ENCODE data around the gene S100A13. TPM values are rescaled to one million over a fixed set of nuclear protein-coding genes. Genes with fewer than 3 reads are reported as not detected.

Gene S100A13
- total RNA-seq, 2 experiments from 2014 or later: 8.1 to 9.4 TPM

DNA sequence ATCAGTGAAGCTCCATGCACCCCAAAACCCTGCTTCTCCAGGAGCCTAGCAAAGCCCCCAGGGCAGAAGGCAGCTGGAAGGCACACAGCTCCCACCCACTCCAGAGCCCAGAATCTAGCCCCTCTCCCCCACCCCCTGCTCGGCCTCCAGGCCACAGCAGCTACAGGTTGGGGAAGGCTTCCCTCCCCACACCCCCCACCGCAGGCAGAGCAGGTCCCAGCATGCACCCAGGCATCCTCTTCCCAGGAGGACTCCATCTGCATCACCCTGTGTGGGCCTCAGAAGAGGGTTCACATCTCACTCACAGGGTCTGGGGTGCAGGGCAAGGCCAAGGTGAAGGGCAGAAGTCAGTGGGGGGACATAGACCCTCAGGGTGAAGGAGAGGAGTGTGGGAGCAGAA lies 11.9 kb downstream of the S100A13 start:
- ATAC-seq: no peak
- TF ChIP-seq, protein P1, sequence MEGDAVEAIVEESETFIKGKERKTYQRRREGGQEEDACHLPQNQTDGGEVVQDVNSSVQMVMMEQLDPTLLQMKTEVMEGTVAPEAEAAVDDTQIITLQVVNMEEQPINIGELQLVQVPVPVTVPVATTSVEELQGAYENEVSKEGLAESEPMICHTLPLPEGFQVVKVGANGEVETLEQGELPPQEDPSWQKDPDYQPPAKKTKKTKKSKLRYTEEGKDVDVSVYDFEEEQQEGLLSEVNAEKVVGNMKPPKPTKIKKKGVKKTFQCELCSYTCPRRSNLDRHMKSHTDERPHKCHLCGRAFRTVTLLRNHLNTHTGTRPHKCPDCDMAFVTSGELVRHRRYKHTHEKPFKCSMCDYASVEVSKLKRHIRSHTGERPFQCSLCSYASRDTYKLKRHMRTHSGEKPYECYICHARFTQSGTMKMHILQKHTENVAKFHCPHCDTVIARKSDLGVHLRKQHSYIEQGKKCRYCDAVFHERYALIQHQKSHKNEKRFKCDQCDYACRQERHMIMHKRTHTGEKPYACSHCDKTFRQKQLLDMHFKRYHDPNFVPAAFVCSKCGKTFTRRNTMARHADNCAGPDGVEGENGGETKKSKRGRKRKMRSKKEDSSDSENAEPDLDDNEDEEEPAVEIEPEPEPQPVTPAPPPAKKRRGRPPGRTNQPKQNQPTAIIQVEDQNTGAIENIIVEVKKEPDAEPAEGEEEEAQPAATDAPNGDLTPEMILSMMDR (IDR thresholded peaks at IDR 0.05): no peak
- H3K9me3 Mint-ChIP-seq: no peaks in the 10 kb centered on the region
- no peaks in the 10 kb centered on the region for H3K36me3 Mint-ChIP-seq (ENCODE audit: low read depth)
- ChIA-PET POLR2A (no interaction called here), CTCF (interaction anchor here (1.3 to 8.0 kb wide), 8 partner anchors 10 to 105 kb away, joined by 3 to 88 read pairs (median 6); partner anchors contain the start of genes S100A1 and S100A13)
- H3K4me1 Mint-ChIP-seq (ENCODE audit: low read depth): peaks cover 5% of the 10 kb centered on the region
- H3K4me3 Mint-ChIP-seq: no peak overlapping the region
- DNase-seq: no peak
- intact Hi-C loops (cut with micrococcal nuclease): no loop called here
- H3K27me3 Mint-ChIP-seq: no peaks in the 10 kb centered on the region
- H3K27ac Mint-ChIP-seq: no peak overlapping the region

DNA sequence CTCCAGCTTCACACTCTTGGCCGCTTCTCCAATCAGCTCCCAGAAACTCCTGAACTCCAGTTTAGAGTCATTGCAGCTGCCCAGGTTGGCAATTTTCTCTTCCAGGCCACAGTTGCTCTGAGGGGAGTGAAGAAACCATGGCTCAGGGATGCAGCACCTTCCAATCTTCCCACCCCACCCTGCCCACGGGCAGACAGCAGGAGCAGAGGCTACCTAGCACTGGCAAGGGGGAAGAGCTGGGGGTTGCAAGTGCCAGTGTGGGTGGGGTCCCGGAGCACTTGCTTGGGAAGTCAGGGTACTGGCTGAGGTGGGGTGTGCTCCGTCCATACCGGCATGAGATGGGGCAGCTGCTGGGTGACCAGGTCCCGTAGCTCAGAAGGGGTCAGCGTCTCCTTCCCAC lies 12.4 kb downstream of the S100A13 start:
- TF ChIP-seq, protein P1 (IDR thresholded peaks at IDR 0.05): no peak
- Mint-ChIP-seq H3K4me3 (no peak overlapping the region), H3K27me3 (no peaks in the 10 kb centered on the region), H3K27ac (no peak overlapping the region), H3K9me3 (no peaks in the 10 kb centered on the region), H3K4me1 (ENCODE audit: low read depth) (peaks cover 5% of the 10 kb centered on the region), H3K36me3 (ENCODE audit: low read depth) (no peaks in the 10 kb centered on the region)
- ChIA-PET CTCF (interaction anchor here (0.9 to 8.0 kb wide), 12 partner anchors 10 to 261 kb away, joined by 3 to 88 read pairs (median 4); partner anchors contain the start of genes NPR1, S100A1 and S100A13), POLR2A (interaction anchor here (1.2 kb wide), 1 partner anchor 83 kb away, joined by 3 read pairs; no protein-coding TSS in a partner anchor)
- ATAC-seq: no peak
- intact Hi-C loops (cut with micrococcal nuclease): no loop called here
- no peak for DNase-seq

GRCh38 chr1:153614189-153614900 lies 13.0 kb downstream of the S100A13 start:
- intact Hi-C loops (cut with micrococcal nuclease): no loop called here
- H3K36me3 Mint-ChIP-seq (ENCODE audit: low read depth): no peaks in the 10 kb centered on the region
- ATAC-seq (no peak), DNase-seq (no peak)
- TF ChIP-seq, protein P1 (IDR thresholded peaks at IDR 0.05): no peak
- no peak overlapping the region for H3K4me3 Mint-ChIP-seq
- CTCF ChIA-PET: interaction anchor here (0.9 to 8.0 kb wide), 8 partner anchors 10 to 261 kb away, joined by 3 to 88 read pairs (median 4); partner anchors contain the start of genes NPR1, S100A1 and S100A13
- H3K9me3 Mint-ChIP-seq: no peaks in the 10 kb centered on the region
- peaks cover 5% of the 10 kb centered on the region for H3K4me1 Mint-ChIP-seq (ENCODE audit: low read depth)
- POLR2A ChIA-PET: interaction anchor here (1.2 kb wide), 1 partner anchor 82 kb away, joined by 3 read pairs; no protein-coding TSS in a partner anchor
- H3K27me3 Mint-ChIP-seq: no peaks in the 10 kb centered on the region
- H3K27ac Mint-ChIP-seq: no peak overlapping the region

DNA sequence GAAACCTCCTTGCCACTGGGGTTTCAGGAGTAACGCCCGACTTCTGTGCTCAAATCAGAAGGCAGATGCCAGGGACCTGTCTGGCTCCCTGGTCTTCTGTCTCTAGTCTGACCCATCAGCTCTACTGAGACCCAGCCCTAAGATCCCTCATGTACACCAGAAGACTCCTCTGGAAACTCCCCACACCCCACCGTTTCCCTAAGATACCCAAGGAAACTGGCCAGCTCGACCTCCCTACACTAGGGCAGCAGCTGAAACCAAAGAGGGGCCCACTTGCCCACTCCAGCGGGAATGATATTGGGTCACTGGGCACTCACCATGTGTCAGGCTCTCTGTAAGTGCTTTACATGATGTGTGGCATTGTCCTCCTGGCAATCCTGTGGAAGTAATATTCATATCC lies 13.9 kb downstream of the S100A13 start:
- peaks cover 5% of the 10 kb centered on the region for H3K4me1 Mint-ChIP-seq (ENCODE audit: low read depth)
- DNase-seq (no peak), ATAC-seq (no peak)
- ChIA-PET CTCF (interaction anchor here (1.1 to 8.0 kb wide), 5 partner anchors 9 to 260 kb away, joined by 3 to 88 read pairs (median 3); no protein-coding TSS in a partner anchor), POLR2A (no interaction called here)
- no peak overlapping the region for H3K27ac Mint-ChIP-seq
- intact Hi-C loops (cut with micrococcal nuclease): no loop called here
- no peaks in the 10 kb centered on the region for H3K27me3 Mint-ChIP-seq
- no peak overlapping the region for H3K4me3 Mint-ChIP-seq
- H3K36me3 Mint-ChIP-seq (ENCODE audit: low read depth): no peaks in the 10 kb centered on the region
- TF ChIP-seq, protein P1 (IDR thresholded peaks at IDR 0.05): no peak
- no peaks in the 10 kb centered on the region for H3K9me3 Mint-ChIP-seq

- H3K36me3 Mint-ChIP-seq (ENCODE audit: low read depth): no peaks in the 10 kb centered on the region
- H3K4me1 Mint-ChIP-seq (ENCODE audit: low read depth): peaks cover 5% of the 10 kb centered on the region
- intact Hi-C loops (cut with micrococcal nuclease): no loop called here
- DNase-seq (no peak), ATAC-seq (no peak)
- H3K4me3 Mint-ChIP-seq: no peak within 1 kb of the TSS
- TF ChIP-seq, protein P1 (IDR thresholded peaks at IDR 0.05): no peak
- POLR2A ChIA-PET: no interaction called here
- no peak within 1 kb of the TSS for H3K27ac Mint-ChIP-seq
- H3K9me3 Mint-ChIP-seq: no peaks in the 10 kb centered on the region
- CTCF ChIA-PET: interaction anchor here (8.0 kb wide), 1 partner anchor 102 kb away, joined by 88 read pairs; no protein-coding TSS in a partner anchor
- H3K27me3 Mint-ChIP-seq: no peaks in the 10 kb centered on the region
Observed at GRCh38 chr1:153612755-153613331, 14.5 kb downstream of the S100A13 start, which contains the start of gene S100A16. Gene S100A16 (minus strand): TSS chr1:153613137. CDS start chr1:153608151, 4,986 bp downstream.
